ENCODE results near the gene SERGEF. TPM values are rescaled to one million over a fixed set of nuclear protein-coding genes. Genes with fewer than 3 reads are reported as not detected.
"Not testable (repeated sequence)": the region's sequence is repeated elsewhere in the genome, so short reads cannot be mapped to it uniquely, and the experiment has no call there.

Gene SERGEF
- polyA plus RNA-seq, 3 donors, result 18.0 to 22.1 (median 18.8) TPM

- DNase-seq (ENCODE audit: low read depth in 3 of 3, low spot score in 2 of 3), result no peak
Observed at GRCh38 chr11:18001191-18001590, 11.7 kb downstream of the SERGEF start.

DNA sequence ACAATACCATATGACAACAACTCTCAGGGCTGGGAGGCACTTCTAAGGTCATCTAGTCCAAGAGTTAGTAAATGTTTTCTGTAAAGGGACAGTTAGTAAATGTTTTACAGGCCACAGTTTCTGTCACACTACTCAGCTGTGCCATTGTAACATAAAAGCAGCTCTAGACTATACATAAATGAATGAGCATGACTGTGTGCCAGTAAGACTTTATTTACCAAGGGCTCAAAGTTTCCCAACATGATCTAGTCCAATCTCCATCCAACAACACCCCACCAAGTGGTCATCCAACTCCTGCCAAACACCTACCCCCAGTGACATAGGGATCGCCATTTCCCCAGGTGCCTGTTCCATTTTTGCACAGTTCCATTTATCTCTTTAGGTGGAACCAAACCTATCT, 12.1 kb downstream of the SERGEF start:
- DNase-seq (ENCODE audit: low read depth in 3 of 3, low spot score in 2 of 3), result no peak

DNA sequence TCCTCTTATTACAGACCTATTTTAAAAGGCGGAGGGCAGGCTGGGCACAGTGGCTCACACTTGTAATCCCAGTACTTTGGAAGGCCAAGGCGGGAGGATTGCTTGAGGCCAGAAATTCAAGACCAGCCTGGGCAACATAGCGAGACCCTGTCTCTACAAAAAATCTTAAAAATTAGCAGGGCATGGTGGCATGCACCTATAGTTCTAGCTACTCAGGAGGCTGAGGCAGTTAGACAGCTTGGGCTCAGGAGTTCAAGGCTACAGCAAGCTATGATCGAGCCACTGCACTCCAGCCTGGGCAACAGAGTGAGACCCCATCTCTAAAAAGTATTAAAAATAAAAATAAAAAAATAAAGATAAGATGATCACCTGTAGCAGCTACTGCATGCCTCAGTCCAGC, 12.7 kb downstream of the SERGEF start:
- DNase-seq (ENCODE audit: low read depth in 3 of 3, low spot score in 2 of 3), result not testable (repeated sequence)

DNA sequence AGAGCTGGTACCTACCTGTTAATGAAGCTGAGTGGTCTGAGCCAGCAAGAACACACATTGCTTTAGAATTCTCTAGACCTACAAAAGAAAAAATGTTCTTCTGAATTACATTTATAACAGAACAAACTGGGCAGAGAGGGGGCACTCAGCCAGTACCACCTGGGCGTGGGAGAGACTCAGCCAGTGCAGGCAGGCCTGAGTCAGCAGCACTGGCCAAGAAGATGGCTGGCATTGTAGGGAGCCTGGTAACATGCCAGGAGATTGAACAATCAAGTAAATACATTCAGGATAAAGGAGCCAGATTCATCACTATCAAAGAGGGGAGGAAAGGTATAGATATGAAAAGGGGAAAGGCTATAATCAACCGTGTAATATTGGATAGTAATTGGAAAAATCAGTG, 19.9 kb downstream of the SERGEF start:
- DNase-seq (ENCODE audit: low read depth in 3 of 3, low spot score in 2 of 3), result no peak

- DNase-seq (ENCODE audit: low read depth in 3 of 3, low spot score in 2 of 3), result no peak
Observed at GRCh38 chr11:17991783-17992433, 20.9 kb downstream of the SERGEF start.

DNA sequence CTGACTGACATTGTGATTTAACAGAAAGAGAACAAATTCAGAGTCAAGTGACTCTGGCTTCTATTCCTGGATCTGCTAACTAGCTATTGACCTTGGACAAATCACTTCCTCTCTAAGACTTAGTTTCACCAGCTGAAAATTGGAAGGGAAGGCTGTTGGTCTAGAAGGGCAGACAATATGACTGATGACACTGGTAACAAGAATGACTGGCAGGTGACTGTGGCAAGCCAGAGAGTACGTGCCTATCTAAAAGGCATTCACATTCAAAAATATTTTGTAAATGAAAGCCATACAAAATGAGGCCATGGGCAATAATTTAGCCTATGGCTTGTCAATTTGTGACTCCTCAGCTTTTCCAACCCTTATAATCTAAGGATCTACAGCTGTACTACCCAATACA, 23.5 kb downstream of the SERGEF start:
- no peak for DNase-seq (ENCODE audit: low read depth in 3 of 3, low spot score in 2 of 3)

DNA sequence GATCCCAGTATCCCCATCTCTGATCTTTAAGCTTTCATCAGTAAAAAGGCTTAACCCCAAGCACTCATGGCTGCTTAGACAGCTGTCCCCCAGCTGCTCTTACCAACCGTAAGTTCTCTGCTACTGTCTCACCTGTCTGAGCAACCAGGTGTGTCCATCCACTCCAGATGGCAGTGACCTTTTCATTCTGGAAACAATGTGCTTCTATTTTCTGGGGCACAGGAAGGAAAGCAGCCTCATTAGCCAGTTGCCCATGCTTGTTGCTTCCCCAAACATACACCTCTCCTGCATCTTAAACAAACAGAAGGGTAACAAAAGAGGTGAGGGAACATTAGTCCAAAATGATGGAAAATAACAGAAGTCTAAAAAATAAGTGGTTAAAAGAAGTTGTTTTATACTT, 24.4 kb downstream of the SERGEF start:
- DNase-seq (ENCODE audit: low read depth in 3 of 3, low spot score in 2 of 3), result no peak

- DNase-seq (ENCODE audit: low read depth in 3 of 3, low spot score in 2 of 3), result no peak
Observed at GRCh38 chr11:17987826-17988225, 25.0 kb downstream of the SERGEF start.

GRCh38 chr11:17986711-17987220, 26.1 kb downstream of the SERGEF start:
- DNase-seq (ENCODE audit: low read depth in 3 of 3, low spot score in 2 of 3), result no peak

DNA sequence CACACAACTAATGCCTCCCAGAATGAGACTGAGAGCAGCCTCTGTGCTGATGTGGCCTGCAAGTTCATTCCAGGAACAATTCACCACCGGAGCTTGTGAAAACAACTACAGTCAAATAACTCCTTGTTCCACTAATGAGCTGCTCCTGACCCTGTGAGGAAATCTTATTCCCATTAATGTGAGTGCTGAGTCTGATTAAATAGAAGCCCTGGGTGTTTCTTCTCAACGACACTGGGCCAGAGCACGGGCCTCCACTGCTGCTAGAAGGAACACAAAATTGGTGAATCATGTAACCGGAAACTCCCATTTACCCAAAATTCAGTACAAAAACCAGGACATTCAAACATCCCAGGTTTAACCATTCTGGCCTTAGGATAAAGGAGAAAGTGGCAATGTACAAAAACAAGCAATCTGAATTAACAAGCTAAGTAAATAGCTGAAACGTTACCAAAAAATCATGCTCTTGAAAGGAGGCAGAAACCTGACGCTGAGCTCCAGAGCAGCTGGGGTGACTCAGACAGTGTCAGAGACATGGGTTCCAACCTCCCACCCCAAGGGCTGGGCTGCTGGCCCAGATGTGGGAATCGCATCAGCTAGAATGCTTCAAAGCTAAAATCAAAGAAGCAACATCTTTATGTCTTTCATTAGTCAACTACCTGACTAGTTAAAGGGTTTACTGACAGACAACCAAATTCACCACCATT, 26.7 kb downstream of the SERGEF start:
- no peak for DNase-seq (ENCODE audit: low read depth in 3 of 3, low spot score in 2 of 3)

GRCh38 chr11:17985517-17985916, 27.3 kb downstream of the SERGEF start:
- no peak for DNase-seq (ENCODE audit: low read depth in 3 of 3, low spot score in 2 of 3)

- DNase-seq (ENCODE audit: low read depth in 3 of 3, low spot score in 2 of 3), result no peak
Observed at GRCh38 chr11:17983569-17983968, 29.3 kb downstream of the SERGEF start.

- DNase-seq (ENCODE audit: low read depth in 3 of 3, low spot score in 2 of 3), result no peak
Observed at GRCh38 chr11:17979770-17980371, 33.0 kb downstream of the SERGEF start.

- DNase-seq (ENCODE audit: low read depth in 3 of 3, low spot score in 2 of 3), result no peak
Observed at GRCh38 chr11:17978553-17979287, 34.1 kb downstream of the SERGEF start.

- no peak for DNase-seq (ENCODE audit: low read depth in 3 of 3, low spot score in 2 of 3)
Observed at GRCh38 chr11:17976651-17977050, 36.2 kb downstream of the SERGEF start.

- DNase-seq (ENCODE audit: low read depth in 3 of 3, low spot score in 2 of 3), result no peak
Observed at GRCh38 chr11:17974246-17974645, 38.6 kb downstream of the SERGEF start.

DNA sequence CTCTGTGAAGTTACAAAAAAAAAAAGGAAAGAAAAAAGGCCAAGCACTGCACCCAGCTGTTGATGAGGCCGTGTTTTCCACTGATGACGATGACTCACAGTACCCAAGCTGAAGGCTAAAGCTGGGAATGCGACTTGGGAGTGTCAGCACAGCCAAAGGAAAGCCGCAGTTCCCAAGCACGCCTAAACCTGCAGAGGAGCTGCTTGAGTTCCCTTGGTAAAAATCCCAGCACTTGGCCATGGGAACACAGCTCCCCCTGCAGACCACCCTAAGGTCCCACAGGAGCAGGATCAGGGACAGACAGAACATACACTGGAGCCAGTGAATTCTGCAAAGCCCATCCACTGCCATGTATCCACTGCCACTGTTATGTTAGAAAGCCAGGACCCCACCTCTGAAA, 39.9 kb downstream of the SERGEF start:
- peak in 1 of 3 donors; percentile 39 for DNase-seq (ENCODE audit: low read depth in 3 of 3, low spot score in 2 of 3)

GRCh38 chr11:17968206-17968605, 44.6 kb downstream of the SERGEF start:
- no peak for DNase-seq (ENCODE audit: low read depth in 3 of 3, low spot score in 2 of 3)

- DNase-seq (ENCODE audit: low read depth in 3 of 3, low spot score in 2 of 3), result no peak
Observed at GRCh38 chr11:17967661-17968060, 45.2 kb downstream of the SERGEF start.

DNA sequence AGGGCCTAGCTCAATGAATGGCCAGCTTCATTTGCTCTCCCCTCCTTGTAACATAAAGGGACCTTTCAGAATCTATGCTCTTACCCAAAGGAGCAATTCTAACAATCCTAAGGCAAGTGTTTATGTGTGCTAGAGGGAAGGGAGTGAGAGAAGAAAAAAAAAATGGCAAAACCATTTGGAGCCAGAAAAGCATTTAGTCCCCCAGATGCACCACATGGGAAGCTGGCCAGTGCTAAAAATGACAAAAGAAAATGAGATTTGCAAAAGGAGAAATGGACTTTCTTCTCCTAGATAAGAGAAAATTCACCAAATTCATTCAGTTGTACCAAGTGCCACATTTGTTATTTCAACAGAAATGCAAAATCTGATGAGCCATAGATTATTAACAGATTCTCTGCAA, 52.8 kb downstream of the SERGEF start:
- no peak for DNase-seq (ENCODE audit: low read depth in 3 of 3, low spot score in 2 of 3)

DNA sequence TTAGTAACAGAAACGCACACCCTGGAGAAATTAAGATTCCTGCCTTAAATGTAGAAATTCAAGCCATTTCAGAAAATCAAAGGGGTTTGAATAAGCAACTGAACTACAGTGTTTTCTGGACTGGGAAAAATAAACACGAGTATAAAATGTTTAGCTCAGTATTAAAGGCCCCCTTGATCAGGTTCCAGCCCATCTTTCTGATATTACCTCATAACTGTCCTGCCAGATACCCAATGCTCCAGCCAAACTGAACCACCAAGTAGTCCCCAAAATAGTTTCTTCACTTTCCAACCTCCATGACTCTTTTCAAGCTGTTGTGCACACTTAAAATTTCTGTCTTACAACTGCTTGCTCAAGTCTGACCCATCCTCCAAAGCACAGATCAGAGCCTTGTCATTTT, 54.4 kb downstream of the SERGEF start:
- no peak for DNase-seq (ENCODE audit: low read depth in 3 of 3, low spot score in 2 of 3)
